A673 (cell line): ENCODE data around the gene AGAP1. TPM values are rescaled to one million over a fixed set of nuclear protein-coding genes. Genes with fewer than 3 reads are reported as not detected.

Experiments used
- BruUV-seq: library from RNA; stranded (reverse); fragments of 400-500 nt; replicated peaks from 2 replicates; lab custom pipeline; 2021; lab: Mats Ljungman, UMichigan
- CTCF ChIA-PET: fragments of 300-600 bp; sonication (Branson Sonifier 250); formaldehyde crosslinking; loops from one replicate; lab custom pipeline; 2022; ENCODE audit warnings: antibody characterized with exemption; lab: Charles Lee
- POLR2A ChIA-PET: fragments of 300-600 bp; sonication (Branson Sonifier 250); formaldehyde crosslinking; loops from one replicate; lab custom pipeline; 2022; ENCODE audit warnings: antibody characterized with exemption; ENCODE audit not compliant: low non-redundant PET; lab: Charles Lee
- DNase-seq: peaks from one replicate; pipeline ENCODE4 v3.0.0-alpha.2; 2015; ENCODE audit warnings: low spot score
- H3K27ac ChIP-seq: fragments of 200-600 bp; sonication (generic); 2 replicates; pipeline ENCODE4 v1.5.1; 2016; ENCODE audit warnings: mixed run types, low read depth, mild to moderate bottlenecking, mixed read lengths, antibody characterized with exemption, low read length; ENCODE audit not compliant: poor library complexity, severe bottlenecking
- H3K27me3 ChIP-seq: fragments of 200-600 bp; sonication (generic); replicated peaks from 2 replicates; pipeline ENCODE4 v1.6.1; 2017; ENCODE audit warnings: mixed run types, low read depth, mild to moderate bottlenecking, mixed read lengths, antibody characterized with exemption, low read length; ENCODE audit not compliant: insufficient read depth, poor library complexity
- H3K36me3 ChIP-seq: fragments of 200-600 bp; sonication (generic); 2 replicates; pipeline ENCODE4 v1.6.1; 2016; ENCODE audit warnings: mixed run types, mild to moderate bottlenecking, mixed read lengths, antibody characterized with exemption, low read length; ENCODE audit not compliant: insufficient read depth, poor library complexity, severe bottlenecking
- H3K4me1 ChIP-seq: fragments of 200-600 bp; sonication (generic); 2 replicates; pipeline ENCODE4 v1.6.1; 2017; ENCODE audit warnings: mixed run types, mild to moderate bottlenecking, mixed read lengths, antibody characterized with exemption, low read length; ENCODE audit not compliant: insufficient read depth, poor library complexity, severe bottlenecking
- H3K4me3 ChIP-seq: fragments of 200-600 bp; sonication (generic); 2 replicates; pipeline ENCODE4 v1.5.1; 2016; ENCODE audit warnings: low read depth, mixed run types, mild to moderate bottlenecking, mixed read lengths, low read length; ENCODE audit not compliant: poor library complexity, severe bottlenecking
- H3K9me3 ChIP-seq: fragments of 200-600 bp; sonication (generic); 2 replicates; pipeline ENCODE4 v1.6.1; 2016; ENCODE audit warnings: mixed run types, low read depth, mild to moderate bottlenecking, mixed read lengths, antibody characterized with exemption, low read length; ENCODE audit not compliant: poor library complexity, severe bottlenecking
- CTCF ChIP-seq: fragments of 300-800, 200-600 bp; sonication (generic); conservative IDR thresholded peaks from 2 replicates; pipeline ENCODE4 v1.5.1; 2017; ENCODE audit warnings: low read depth, mild to moderate bottlenecking, antibody characterized with exemption, low read length, moderate library complexity, mixed read lengths
- EZH2 ChIP-seq: fragments of 200-600 bp; sonication (generic); IDR thresholded peaks from 2 replicates; pipeline ENCODE4 v1.6.1; 2017; ENCODE audit warnings: borderline replicate concordance, low read depth, mild to moderate bottlenecking, mixed read lengths, antibody characterized with exemption, low read length; ENCODE audit not compliant: poor library complexity, severe bottlenecking
- intact Hi-C: fragments of 100-400 bp; cut with micrococcal nuclease; formaldehyde crosslinking; loops from one replicate; pipeline ENCODE4 v1.10.0; 2022; ENCODE audit not compliant: unreplicated experiment
- total RNA-seq: library from RNA; stranded (reverse); gene quantifications from 2 replicates; pipeline ENCODE4 v1.2.3, GENCODE V29; 2021

AGAP1 gene
- total RNA-seq, 1 experiment from 2014 or later: 25.3 TPM

GRCh38 chr2:235928751-235929370, 435.0 kb downstream of the AGAP1 start:
- TF ChIP-seq EZH2 (no peak), CTCF (no peak)
- no peak for DNase-seq
- BruUV-seq: no TSS peak
- Histone ChIP-seq H3K27ac (no peak overlapping the region), H3K9me3 (no peaks in the 10 kb centered on the region), H3K36me3 (no peaks in the 10 kb centered on the region), H3K4me3 (no peak overlapping the region), H3K27me3 (no peaks in the 10 kb centered on the region), H3K4me1 (no peaks in the 10 kb centered on the region)
- CTCF ChIA-PET: no interaction called here
- intact Hi-C loops: no loop called here
- POLR2A ChIA-PET: no interaction called here

DNA sequence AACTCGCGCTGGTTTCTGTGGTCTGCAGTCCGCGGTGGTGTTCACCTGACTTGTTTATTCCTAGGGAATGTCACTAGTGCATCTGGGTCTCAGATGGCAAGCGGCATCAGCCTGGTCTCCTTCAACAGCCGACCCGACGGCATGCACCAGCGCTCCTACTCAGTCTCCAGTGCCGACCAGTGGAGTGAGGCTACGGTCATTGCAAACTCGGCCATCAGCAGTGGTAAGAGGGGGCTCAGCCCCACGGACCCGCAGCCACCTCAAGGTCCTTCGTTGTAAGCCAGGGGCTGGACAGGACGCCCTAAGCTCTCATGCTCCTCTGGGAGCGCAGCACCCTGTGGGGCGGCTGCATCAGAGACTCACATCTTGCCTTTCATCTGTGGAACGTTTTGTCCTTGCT, 436.9 kb downstream of the AGAP1 start:
- CTCF ChIA-PET: no interaction called here
- intact Hi-C loops: no loop called here
- no peak for DNase-seq

GRCh38 chr2:235931676-235932075, 437.8 kb downstream of the AGAP1 start:
- H3K36me3 ChIP-seq: peaks cover 3% of the 10 kb centered on the region
- ChIA-PET CTCF (no interaction called here), POLR2A (no interaction called here)
- intact Hi-C loops: no loop called here
- H3K9me3 ChIP-seq: no peaks in the 10 kb centered on the region
- DNase-seq: no peak
- H3K27ac ChIP-seq: no peak overlapping the region
- H3K4me1 ChIP-seq: no peaks in the 10 kb centered on the region
- TF ChIP-seq CTCF (no peak), EZH2 (no peak)
- no peak overlapping the region for H3K4me3 ChIP-seq
- BruUV-seq: no TSS peak
- no peaks in the 10 kb centered on the region for H3K27me3 ChIP-seq

More for the DNA sequence above, 436.9 kb downstream of the AGAP1 start:
- Histone ChIP-seq H3K4me3 (no peak overlapping the region), H3K9me3 (no peaks in the 10 kb centered on the region), H3K36me3 (no peaks in the 10 kb centered on the region), H3K27me3 (no peaks in the 10 kb centered on the region), H3K4me1 (no peaks in the 10 kb centered on the region), H3K27ac (no peak overlapping the region)
- BruUV-seq: no TSS peak
- POLR2A ChIA-PET: no interaction called here
- no peak for TF ChIP-seq EZH2
- no peak for TF ChIP-seq CTCF
